WI38 (cell line): Measurements from ENCODE around the gene OGFRL1.
A peak's percentile ranks its signal among the peaks of the same experiment; 100 is the strongest.

Experiments
- H3K4me3 ChIP-seq: 2 replicates; pipeline ENCODE4 v1.5.1; 2011; ENCODE audit warnings: low read depth, mild to moderate bottlenecking, control low read depth, low read length
- CTCF ChIP-seq: IDR thresholded peaks from 2 replicates; pipeline ENCODE4 v1.5.1; 2012; ENCODE audit warnings: low read depth, mild to moderate bottlenecking, control low read depth, low read length

Gene OGFRL1

DNA sequence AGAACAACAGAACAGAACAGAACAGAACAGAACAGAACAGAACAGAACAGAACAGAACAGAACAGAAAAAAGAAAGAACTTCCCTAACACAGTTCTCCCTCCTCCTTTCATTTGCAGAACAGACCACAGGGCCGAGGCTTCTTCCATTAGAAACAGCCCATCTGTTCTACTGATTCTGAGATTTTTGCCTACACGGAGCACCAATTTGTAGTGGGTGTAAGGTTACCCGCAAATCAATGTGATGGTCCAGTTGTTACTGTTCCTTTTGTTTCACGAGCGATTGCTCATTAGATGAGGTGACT, 734 bp upstream of the OGFRL1 start:
- H3K4me3 ChIP-seq, result peak overlapping the region; percentile 76
- no peak for TF ChIP-seq CTCF

DNA sequence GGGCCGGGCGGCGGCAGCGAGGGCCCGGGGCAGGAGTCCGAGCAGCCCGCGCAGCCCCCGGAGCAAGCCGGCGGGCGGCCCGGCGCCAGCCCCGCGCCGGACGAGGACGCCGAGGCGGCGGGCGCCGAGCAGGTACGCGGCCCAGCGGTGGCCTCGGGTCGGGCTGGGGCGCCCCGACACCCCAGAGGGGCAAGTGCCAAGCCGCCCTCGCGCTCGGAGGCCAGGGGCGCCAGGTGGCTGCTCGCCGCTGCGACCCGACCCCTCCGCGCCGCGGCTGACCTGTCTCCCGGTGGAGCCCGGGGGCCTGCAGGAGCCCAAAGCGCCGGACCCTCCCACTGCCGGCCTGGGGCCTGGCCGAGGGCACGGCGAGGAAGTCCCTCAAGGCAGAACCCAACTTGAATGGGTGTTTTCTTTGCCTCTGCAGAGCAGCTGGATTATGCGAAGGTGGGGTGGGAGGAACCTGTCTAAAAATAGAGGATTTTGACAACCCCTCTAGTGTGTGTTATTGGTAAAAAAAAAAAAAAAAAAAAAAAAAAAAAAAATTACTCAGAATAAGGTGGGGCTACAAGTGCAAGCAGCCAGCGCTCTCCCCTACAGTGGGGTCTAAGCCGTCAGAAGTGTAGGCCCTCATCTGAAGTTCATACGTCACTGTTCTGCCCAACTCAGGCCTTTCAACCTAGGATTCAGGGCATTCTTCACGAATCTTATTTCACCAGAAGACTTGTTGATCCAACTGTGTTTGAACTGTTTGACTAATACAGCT, 609 bp downstream of the OGFRL1 start:
- no peak for TF ChIP-seq CTCF
- peak overlapping the region; percentile 76 for H3K4me3 ChIP-seq

DNA sequence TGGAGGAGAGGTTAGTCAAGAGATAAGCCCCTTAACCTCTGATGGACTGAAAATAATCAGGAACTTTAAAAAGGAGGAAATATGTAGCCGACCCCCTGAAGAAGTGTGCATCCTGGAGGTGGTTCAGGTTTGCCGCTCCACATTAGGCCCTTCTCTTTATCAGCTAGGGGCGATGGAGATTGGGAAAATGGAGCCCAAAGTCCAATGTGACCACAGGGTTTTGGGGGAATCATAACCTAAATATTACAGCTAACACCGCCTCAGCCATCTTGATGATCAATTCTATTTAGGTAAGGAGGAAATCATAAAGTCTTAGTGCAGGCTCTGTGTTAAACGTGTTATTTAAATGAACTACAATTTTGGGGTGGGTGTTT, 1.2 kb downstream of the OGFRL1 start:
- no peak for TF ChIP-seq CTCF
- peak overlapping the region; percentile 76 for H3K4me3 ChIP-seq

DNA sequence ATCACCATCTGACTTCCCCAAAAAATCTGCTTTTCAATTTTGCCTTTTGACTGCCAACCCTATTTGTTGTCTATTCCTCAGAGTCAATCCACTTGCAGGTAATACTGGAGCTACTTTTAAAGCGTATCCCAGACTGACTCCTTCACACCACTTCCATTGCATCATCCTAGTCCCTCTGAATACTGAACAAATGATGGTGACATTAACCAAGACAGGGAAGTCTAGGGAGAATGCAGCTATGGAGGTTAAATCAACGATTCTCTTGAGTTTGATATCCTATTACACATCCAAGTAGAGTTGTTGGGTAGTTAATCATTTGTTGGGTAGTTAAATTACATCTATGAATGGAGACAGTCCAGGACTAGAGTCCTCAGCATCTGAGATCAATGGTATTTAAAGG, 2.0 kb downstream of the OGFRL1 start:
- 0 out of 2 replicates have a peak overlapping the region, but pooled peaks have one; percentile 1 for H3K4me3 ChIP-seq
- no peak for TF ChIP-seq CTCF

- no peak for TF ChIP-seq CTCF
- no peak overlapping the region for H3K4me3 ChIP-seq
These were observed 3.4 kb downstream of the OGFRL1 start for GRCh38 chr6:71292001-71292400.

DNA sequence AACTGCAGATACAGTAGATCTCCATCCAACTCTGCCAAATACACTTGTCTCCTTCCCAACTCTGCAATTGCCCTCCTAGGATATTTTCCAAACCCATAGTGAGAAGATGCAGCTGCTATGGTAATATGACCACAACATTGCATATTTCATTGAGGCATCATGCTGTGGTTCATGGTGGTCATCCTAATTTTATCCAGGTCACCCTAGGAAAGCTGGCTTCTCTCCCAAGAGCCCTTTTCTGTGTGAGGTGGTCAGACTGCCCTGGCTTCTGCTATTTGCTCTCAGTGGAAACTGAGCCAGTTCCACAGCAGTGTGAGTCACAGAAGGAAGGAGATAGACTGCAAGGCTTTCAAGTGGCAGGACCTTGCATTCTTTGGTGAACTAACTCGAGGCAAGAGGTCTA, 5.5 kb downstream of the OGFRL1 start:
- H3K4me3 ChIP-seq, result no peak overlapping the region
- no peak for TF ChIP-seq CTCF

GRCh38 chr6:71298459-71298858, 9.8 kb downstream of the OGFRL1 start:
- H3K4me3 ChIP-seq, result no peak overlapping the region
- no peak for TF ChIP-seq CTCF
